WERI-Rb-1 (cell line): ENCODE results near the gene KLF13.

Source experiments
- DNase-seq: peaks from one replicate; pipeline ENCODE4 v3.0.0-alpha.2; 2020
- H3K27ac ChIP-seq: fragments of 250-450 bp; sonication (Bioruptor Pico); 2 replicates; pipeline ENCODE4 v1.5.1; 2020; ENCODE audit warnings: mild to moderate bottlenecking, moderate library complexity
- H3K27me3 ChIP-seq: fragments of 250-450 bp; sonication (Bioruptor Pico); 2 replicates; pipeline ENCODE4 v1.5.1; 2021; ENCODE audit warnings: mild to moderate bottlenecking, low read depth, moderate library complexity; ENCODE audit not compliant: insufficient read depth, severe bottlenecking
- H3K36me3 ChIP-seq: fragments of 250-450 bp; sonication (Bioruptor Pico); 2 replicates; pipeline ENCODE4 v1.5.1; 2020; ENCODE audit warnings: mild to moderate bottlenecking, moderate library complexity
- H3K4me3 ChIP-seq: 2 replicates; pipeline ENCODE4 v1.5.1; 2011; ENCODE audit warnings: low read depth, mild to moderate bottlenecking, control low read depth, low read length
- H3K9me3 ChIP-seq: fragments of 250-450 bp; sonication (Bioruptor Pico); 2 replicates; pipeline ENCODE4 v1.5.1; 2021; ENCODE audit warnings: mild to moderate bottlenecking, moderate library complexity; ENCODE audit not compliant: severe bottlenecking
- CTCF ChIP-seq: IDR thresholded peaks from 2 replicates; pipeline ENCODE4 v1.5.1; 2011; ENCODE audit warnings: low read depth, mild to moderate bottlenecking, control low read depth, inconsistent platforms, low read length

Gene KLF13

GRCh38 chr15:31342781-31343626 lies 16.4 kb downstream of the KLF13 start:
- no peaks in the 10 kb centered on the region for H3K36me3 ChIP-seq
- H3K9me3 ChIP-seq = no peaks in the 10 kb centered on the region
- no peaks in the 10 kb centered on the region for H3K27me3 ChIP-seq
- no peak overlapping the region for H3K4me3 ChIP-seq
- TF ChIP-seq CTCF = no peak
- DNase-seq = no peak
- no peak overlapping the region for H3K27ac ChIP-seq

- Histone ChIP-seq H3K36me3 (no peaks in the 10 kb centered on the region; the same call in 1 of the 2 replicates), H3K9me3 (no peaks in the 10 kb centered on the region), H3K27me3 (no peaks in the 10 kb centered on the region), H3K4me3 (no peak overlapping the region), H3K27ac (no peak overlapping the region)
- DNase-seq = no peak
- no peak for TF ChIP-seq CTCF
Measured at GRCh38 chr15:31343831-31344230, 17.2 kb downstream of the KLF13 start.

GRCh38 chr15:31344266-31344665 lies 17.6 kb downstream of the KLF13 start:
- TF ChIP-seq CTCF = no peak
- Histone ChIP-seq H3K36me3 (no peaks in the 10 kb centered on the region; the same call in 1 of the 2 replicates), H3K4me3 (no peak overlapping the region), H3K27ac (no peak overlapping the region), H3K9me3 (no peaks in the 10 kb centered on the region), H3K27me3 (no peaks in the 10 kb centered on the region)
- DNase-seq = no peak

- no peaks in the 10 kb centered on the region for H3K27me3 ChIP-seq
- H3K27ac ChIP-seq = no peak overlapping the region
- no peak for DNase-seq
- H3K36me3 ChIP-seq = no peaks in the 10 kb centered on the region; the same call in 1 of the 2 replicates
- no peak for TF ChIP-seq CTCF
- no peak overlapping the region for H3K4me3 ChIP-seq
- no peaks in the 10 kb centered on the region for H3K9me3 ChIP-seq
Measured at GRCh38 chr15:31344823-31345605, 18.4 kb downstream of the KLF13 start.

- no peak overlapping the region for H3K27ac ChIP-seq
- H3K4me3 ChIP-seq = no peak overlapping the region
- H3K36me3 ChIP-seq = no peaks in the 10 kb centered on the region; the same call in 1 of the 2 replicates
- no peaks in the 10 kb centered on the region for H3K9me3 ChIP-seq
- DNase-seq = no peak
- no peak for TF ChIP-seq CTCF
- no peaks in the 10 kb centered on the region for H3K27me3 ChIP-seq
Measured at GRCh38 chr15:31345606-31346366, 19.2 kb downstream of the KLF13 start.
